SK-N-SH treated with all-trans-retinoic acid at 6 μM for 48 hours (cell line): ENCODE measurements around the gene LELP1.

Source experiments
- ESRRG ChIP-seq: fragments of 250-450 bp; sonication (Bioruptor Pico); IDR thresholded peaks from 2 replicates; pipeline ENCODE4 v1.6.1; 2021; ENCODE audit warnings: mild to moderate bottlenecking
- GLIS3 ChIP-seq: fragments of 250-450 bp; sonication (Bioruptor Pico); IDR thresholded peaks from 2 replicates; pipeline ENCODE4 v1.5.0; 2020; ENCODE audit warnings: mild to moderate bottlenecking, moderate library complexity
- ZFP3 ChIP-seq: fragments of 250-450 bp; sonication (Bioruptor Pico); IDR thresholded peaks from 2 replicates; pipeline ENCODE4 v1.5.0; 2020; ENCODE audit warnings: mild to moderate bottlenecking, moderate library complexity
- ZFP30 ChIP-seq: fragments of 450-650 bp; formaldehyde crosslinking; IDR thresholded peaks from 2 replicates; pipeline ENCODE4 v1.5.0; 2022; ENCODE audit warnings: mild to moderate bottlenecking, moderate library complexity
- ZNF70 ChIP-seq: fragments of 450-650 bp; formaldehyde crosslinking; IDR thresholded peaks from 2 replicates; pipeline ENCODE4 v1.5.0; 2020; ENCODE audit warnings: mild to moderate bottlenecking, moderate library complexity
- ZNF8 ChIP-seq: fragments of 450-650 bp; formaldehyde crosslinking; IDR thresholded peaks from 2 replicates; pipeline ENCODE4 v1.5.0; 2020; ENCODE audit warnings: mild to moderate bottlenecking, moderate library complexity
- TF ChIP-seq, protein P1 (sequence below): fragments of 250-450 bp; sonication (Bioruptor Pico); IDR thresholded peaks from 2 replicates; pipeline ENCODE4 v1.5.1; 2021; ENCODE audit warnings: mild to moderate bottlenecking, moderate library complexity
- TF ChIP-seq, protein P2 (sequence below): fragments of 250-450 bp; sonication (Bioruptor Pico); IDR thresholded peaks from 2 replicates; pipeline ENCODE4 v1.5.1; 2020; ENCODE audit warnings: low read depth, mild to moderate bottlenecking, moderate library complexity

DNA sequence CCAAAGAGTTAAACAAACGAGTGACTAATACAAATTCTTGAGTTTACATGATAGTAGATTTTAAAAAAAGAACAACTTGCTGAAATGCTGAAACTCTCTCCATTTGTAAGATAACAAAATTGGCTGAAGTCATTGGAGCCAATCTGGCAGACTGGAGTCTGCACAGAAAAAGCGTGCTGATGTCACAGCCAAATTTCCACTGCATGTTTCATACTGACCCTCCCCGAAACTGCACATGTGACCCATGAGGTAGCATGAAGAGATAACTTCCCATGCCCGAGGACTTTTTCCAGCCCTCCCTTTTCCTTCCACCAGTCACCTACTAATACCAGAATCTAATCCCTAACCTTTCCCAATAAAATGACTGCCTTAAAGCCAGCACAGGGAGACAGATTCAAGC is 1.2 kb upstream of the LELP1 start:
- TF ChIP-seq ZFP3 (CRISPR knock-in tag) = no peak
- TF ChIP-seq, protein P1, sequence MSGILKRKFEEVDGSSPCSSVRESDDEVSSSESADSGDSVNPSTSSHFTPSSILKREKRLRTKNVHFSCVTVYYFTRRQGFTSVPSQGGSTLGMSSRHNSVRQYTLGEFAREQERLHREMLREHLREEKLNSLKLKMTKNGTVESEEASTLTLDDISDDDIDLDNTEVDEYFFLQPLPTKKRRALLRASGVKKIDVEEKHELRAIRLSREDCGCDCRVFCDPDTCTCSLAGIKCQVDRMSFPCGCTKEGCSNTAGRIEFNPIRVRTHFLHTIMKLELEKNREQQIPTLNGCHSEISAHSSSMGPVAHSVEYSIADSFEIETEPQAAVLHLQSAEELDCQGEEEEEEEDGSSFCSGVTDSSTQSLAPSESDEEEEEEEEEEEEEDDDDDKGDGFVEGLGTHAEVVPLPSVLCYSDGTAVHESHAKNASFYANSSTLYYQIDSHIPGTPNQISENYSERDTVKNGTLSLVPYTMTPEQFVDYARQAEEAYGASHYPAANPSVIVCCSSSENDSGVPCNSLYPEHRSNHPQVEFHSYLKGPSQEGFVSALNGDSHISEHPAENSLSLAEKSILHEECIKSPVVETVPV (CRISPR knock-in tag) = no peak
- no peak for TF ChIP-seq ESRRG (CRISPR knock-in tag)
- no peak for TF ChIP-seq ZNF70 (CRISPR knock-in tag)
- no peak for TF ChIP-seq ZFP30
- TF ChIP-seq, protein P2, sequence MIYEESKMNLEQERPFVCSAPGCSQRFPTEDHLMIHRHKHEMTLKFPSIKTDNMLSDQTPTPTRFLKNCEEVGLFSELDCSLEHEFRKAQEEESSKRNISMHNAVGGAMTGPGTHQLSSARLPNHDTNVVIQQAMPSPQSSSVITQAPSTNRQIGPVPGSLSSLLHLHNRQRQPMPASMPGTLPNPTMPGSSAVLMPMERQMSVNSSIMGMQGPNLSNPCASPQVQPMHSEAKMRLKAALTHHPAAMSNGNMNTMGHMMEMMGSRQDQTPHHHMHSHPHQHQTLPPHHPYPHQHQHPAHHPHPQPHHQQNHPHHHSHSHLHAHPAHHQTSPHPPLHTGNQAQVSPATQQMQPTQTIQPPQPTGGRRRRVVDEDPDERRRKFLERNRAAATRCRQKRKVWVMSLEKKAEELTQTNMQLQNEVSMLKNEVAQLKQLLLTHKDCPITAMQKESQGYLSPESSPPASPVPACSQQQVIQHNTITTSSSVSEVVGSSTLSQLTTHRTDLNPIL (CRISPR knock-in tag) = no peak
- no peak for TF ChIP-seq GLIS3 (CRISPR knock-in tag)
- TF ChIP-seq ZNF8 (CRISPR knock-in tag) = no peak
